ENCODE data around the gene RETREG1.

The RETREG1 gene

GRCh38 chr5:16521521-16522483 lies 95.0 kb downstream of the RETREG1 start:
- no peak overlapping the region for H3K27ac ChIP-seq (replicated peaks)
- TF ChIP-seq CTCF (IDR thresholded peaks at IDR 0.05; ENCODE audit: insufficient read depth, low read length), result no peak
- TF ChIP-seq REST (IDR thresholded peaks at IDR 0.05; ENCODE audit: insufficient replicate concordance, low read depth), result no peak
- TF ChIP-seq GABPA (IDR thresholded peaks at IDR 0.05; ENCODE audit: low read depth), result no peak
- no peak for TF ChIP-seq POLR2AphosphoS5 (IDR thresholded peaks at IDR 0.05; ENCODE audit: low read depth)
- H3K27me3 ChIP-seq (ENCODE audit: insufficient read depth, poor library complexity, severe bottlenecking), result no peaks in the 10 kb centered on the region
- no peak for DNase-seq (ENCODE audit: low read depth in 1 of 2, low spot score in 1 of 2)
- no peak overlapping the region for H3K4me3 ChIP-seq (replicated peaks; ENCODE audit: insufficient read depth, low read length)

GRCh38 chr5:16520841-16521240 lies 96.0 kb downstream of the RETREG1 start:
- H3K27ac ChIP-seq (replicated peaks), result no peak overlapping the region
- no peak for DNase-seq (ENCODE audit: low read depth in 1 of 2, low spot score in 1 of 2)
- H3K4me3 ChIP-seq (replicated peaks; ENCODE audit: insufficient read depth, low read length), result no peak overlapping the region
- TF ChIP-seq REST (IDR thresholded peaks at IDR 0.05; ENCODE audit: insufficient replicate concordance, low read depth) (no peak), POLR2AphosphoS5 (IDR thresholded peaks at IDR 0.05; ENCODE audit: low read depth) (no peak), SPI1 (IDR thresholded peaks at IDR 0.05; ENCODE audit: borderline replicate concordance, low read depth) (no peak), GABPA (IDR thresholded peaks at IDR 0.05; ENCODE audit: low read depth) (no peak)
- H3K27me3 ChIP-seq (ENCODE audit: insufficient read depth, poor library complexity, severe bottlenecking), result no peaks in the 10 kb centered on the region

- TF ChIP-seq CTCF (IDR thresholded peaks at IDR 0.05; ENCODE audit: insufficient read depth, low read length) (no peak), POLR2AphosphoS5 (IDR thresholded peaks at IDR 0.05; ENCODE audit: low read depth) (no peak), REST (IDR thresholded peaks at IDR 0.05; ENCODE audit: insufficient replicate concordance, low read depth) (no peak), SPI1 (IDR thresholded peaks at IDR 0.05; ENCODE audit: borderline replicate concordance, low read depth) (no peak), GABPA (IDR thresholded peaks at IDR 0.05; ENCODE audit: low read depth) (no peak)
- no peak overlapping the region for H3K4me3 ChIP-seq (replicated peaks; ENCODE audit: insufficient read depth, low read length)
- no peak overlapping the region for H3K27ac ChIP-seq (replicated peaks)
- no peak for DNase-seq (ENCODE audit: low read depth in 1 of 2, low spot score in 1 of 2)
- no peaks in the 10 kb centered on the region for H3K27me3 ChIP-seq (ENCODE audit: insufficient read depth, poor library complexity, severe bottlenecking)
These were observed 97.4 kb downstream of the RETREG1 start for GRCh38 chr5:16519435-16519834.

All from HL-60 (cell line).